ENCODE measurements around the gene FLVCR2.
A peak's percentile ranks its signal among the peaks of the same experiment; 100 is the strongest.

Gene FLVCR2

GRCh38 chr14:75607044-75607443 lies 28.6 kb downstream of the FLVCR2 start:
- POLR2A ChIA-PET: no interaction called here
- CTCF ChIA-PET: interaction anchor here (1.3 kb wide), 1 partner anchor 47 kb away, joined by 4 read pairs; no protein-coding TSS in a partner anchor
- no peak overlapping the region for H3K4me3 ChIP-seq (ENCODE audit: low read depth, low read length)
- TF ChIP-seq TSHZ1 (tag by site-specific recombination; IDR thresholded peaks at IDR 0.05; ENCODE audit: borderline replicate concordance) (no peak), ZNF626 (tag by site-specific recombination; IDR thresholded peaks at IDR 0.05) (no peak), BCL6B (tag by site-specific recombination; IDR thresholded peaks at IDR 0.05) (no peak), FEZF1 (tag by site-specific recombination; IDR thresholded peaks at IDR 0.05) (no peak), ELK4 (IDR thresholded peaks at IDR 0.05; ENCODE audit: borderline replicate concordance, low read depth, low read length) (no peak), ZNF169 (tag by site-specific recombination; IDR thresholded peaks at IDR 0.05) (no peak), SP3 (tag by site-specific recombination; IDR thresholded peaks at IDR 0.05) (no peak), ZNF596 (tag by site-specific recombination; IDR thresholded peaks at IDR 0.05) (no peak), ZBTB8A (tag by site-specific recombination; IDR thresholded peaks at IDR 0.05) (no peak)
- no peak overlapping the region for H3K27ac ChIP-seq (ENCODE audit: extremely low read depth, low read depth, low read length)
- H3K9me3 ChIP-seq (ENCODE audit: control insufficient read depth, insufficient read depth, low read depth, low read length): no peaks in the 10 kb centered on the region
- H3K36me3 ChIP-seq (ENCODE audit: control insufficient read depth in 2 of 2, insufficient read depth in 1 of 2, low read length in 2 of 2): no peaks in the 10 kb centered on the region
- no peaks in the 10 kb centered on the region for H3K4me1 ChIP-seq (ENCODE audit: control insufficient read depth, insufficient read depth, low read length)

GRCh38 chr14:75607842-75608640 lies 29.6 kb downstream of the FLVCR2 start:
- no peaks in the 10 kb centered on the region for H3K36me3 ChIP-seq (ENCODE audit: control insufficient read depth in 2 of 2, insufficient read depth in 1 of 2, low read length in 2 of 2)
- no peak overlapping the region for H3K4me3 ChIP-seq (ENCODE audit: low read depth, low read length)
- POLR2A ChIA-PET: no interaction called here
- no peaks in the 10 kb centered on the region for H3K4me1 ChIP-seq (ENCODE audit: control insufficient read depth, insufficient read depth, low read length)
- CTCF ChIA-PET: interaction anchor here (0.7 to 1.1 kb wide), 3 partner anchors 10 to 443 kb away, joined by 3 to 5 read pairs (median 4); no protein-coding TSS in a partner anchor
- H3K9me3 ChIP-seq (ENCODE audit: control insufficient read depth, insufficient read depth, low read depth, low read length): no peaks in the 10 kb centered on the region
- no peak overlapping the region for H3K27ac ChIP-seq (ENCODE audit: extremely low read depth, low read depth, low read length)
- TF ChIP-seq ZNF140 (tag by site-specific recombination; IDR thresholded peaks at IDR 0.05) (peak; percentile 9; the same call in 1 of the 2 replicates), ZNF274 (IDR thresholded peaks at IDR 0.05; ENCODE audit: low read length) (no peak), ZNF274 (tag by site-specific recombination; IDR thresholded peaks at IDR 0.05; ENCODE audit: borderline replicate concordance) (peak; percentile 60; the same call in 1 of the 2 replicates), KLF1 (tag by site-specific recombination; IDR thresholded peaks at IDR 0.05) (no peak), KLF16 (tag by site-specific recombination; IDR thresholded peaks at IDR 0.05) (no peak), YY2 (tag by site-specific recombination; IDR thresholded peaks at IDR 0.05) (no peak), ZNF404 (tag by site-specific recombination; IDR thresholded peaks at IDR 0.05) (no peak), ZNF747 (tag by site-specific recombination; IDR thresholded peaks at IDR 0.05) (no peak), ZNF426 (tag by site-specific recombination; IDR thresholded peaks at IDR 0.05) (no peak)
- TF ChIP-seq, protein P1, sequence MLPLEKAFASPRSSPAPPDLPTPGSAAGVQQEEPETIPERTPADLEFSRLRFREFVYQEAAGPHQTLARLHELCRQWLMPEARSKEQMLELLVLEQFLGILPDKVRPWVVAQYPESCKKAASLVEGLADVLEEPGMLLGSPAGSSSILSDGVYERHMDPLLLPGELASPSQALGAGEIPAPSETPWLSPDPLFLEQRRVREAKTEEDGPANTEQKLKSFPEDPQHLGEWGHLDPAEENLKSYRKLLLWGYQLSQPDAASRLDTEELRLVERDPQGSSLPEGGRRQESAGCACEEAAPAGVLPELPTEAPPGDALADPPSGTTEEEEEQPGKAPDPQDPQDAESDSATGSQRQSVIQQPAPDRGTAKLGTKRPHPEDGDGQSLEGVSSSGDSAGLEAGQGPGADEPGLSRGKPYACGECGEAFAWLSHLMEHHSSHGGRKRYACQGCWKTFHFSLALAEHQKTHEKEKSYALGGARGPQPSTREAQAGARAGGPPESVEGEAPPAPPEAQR (tag by site-specific recombination; IDR thresholded peaks at IDR 0.05): no peak

Data from HEK293 (cell line).